ENCODE measurements around the gene PCDHGB1. TPM values are rescaled to one million over a fixed set of nuclear protein-coding genes. Genes with fewer than 3 reads are reported as not detected.

PCDHGB1 gene
- total and polyA plus RNA-seq, 2 experiments from 2014 or later: 0.53 to 0.57 TPM

- Histone ChIP-seq H3K4me1 (ENCODE audit: insufficient read depth) (no peaks in the 10 kb centered on the region), H3K36me3 (replicated peaks; ENCODE audit: insufficient read depth, low read depth) (no peaks in the 10 kb centered on the region), H3K4me2 (no peak overlapping the region), H3K9me3 (ENCODE audit: low read depth) (peaks cover 37% of the 10 kb centered on the region), H3K4me3 (no peak overlapping the region), H3K79me2 (no peaks in the 10 kb centered on the region), H3K27ac (no peak overlapping the region), H2AFZ (no peak overlapping the region), H3K27me3 (no peaks in the 10 kb centered on the region), H4K20me1 (ENCODE audit: insufficient read depth, poor library complexity, severe bottlenecking) (no peaks in the 10 kb centered on the region), H3K9me2 (replicated peaks; ENCODE audit: insufficient read depth) (no peaks in the 10 kb centered on the region)
- WGBS (ENCODE audit: low lambda C conversion rate, missing lambda C conversion rate): 96% methylated on average over 60 of the region's 61 CpGs
- DNase-seq (ENCODE audit: low spot score): no peak
- TF ChIP-seq, protein P1, sequence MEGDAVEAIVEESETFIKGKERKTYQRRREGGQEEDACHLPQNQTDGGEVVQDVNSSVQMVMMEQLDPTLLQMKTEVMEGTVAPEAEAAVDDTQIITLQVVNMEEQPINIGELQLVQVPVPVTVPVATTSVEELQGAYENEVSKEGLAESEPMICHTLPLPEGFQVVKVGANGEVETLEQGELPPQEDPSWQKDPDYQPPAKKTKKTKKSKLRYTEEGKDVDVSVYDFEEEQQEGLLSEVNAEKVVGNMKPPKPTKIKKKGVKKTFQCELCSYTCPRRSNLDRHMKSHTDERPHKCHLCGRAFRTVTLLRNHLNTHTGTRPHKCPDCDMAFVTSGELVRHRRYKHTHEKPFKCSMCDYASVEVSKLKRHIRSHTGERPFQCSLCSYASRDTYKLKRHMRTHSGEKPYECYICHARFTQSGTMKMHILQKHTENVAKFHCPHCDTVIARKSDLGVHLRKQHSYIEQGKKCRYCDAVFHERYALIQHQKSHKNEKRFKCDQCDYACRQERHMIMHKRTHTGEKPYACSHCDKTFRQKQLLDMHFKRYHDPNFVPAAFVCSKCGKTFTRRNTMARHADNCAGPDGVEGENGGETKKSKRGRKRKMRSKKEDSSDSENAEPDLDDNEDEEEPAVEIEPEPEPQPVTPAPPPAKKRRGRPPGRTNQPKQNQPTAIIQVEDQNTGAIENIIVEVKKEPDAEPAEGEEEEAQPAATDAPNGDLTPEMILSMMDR (IDR thresholded peaks at IDR 0.05; ENCODE audit: poor library complexity): no peak
- no peak for TF ChIP-seq EZH2 (IDR thresholded peaks at IDR 0.05; ENCODE audit: borderline replicate concordance)
- TF ChIP-seq EZH2phosphoT487 (IDR thresholded peaks at IDR 0.05; ENCODE audit: low read depth, severe bottlenecking, unreplicated experiment): no peak
These were observed 49.8 kb downstream of the PCDHGB1 start for GRCh38 chr5:141399555-141400258.

Other genes with a start within 250 kb of the PCDHGB1 start
Only the 30 nearest of the 37 such genes appear.
- 1.2 and 2.3 TPM in 2 replicates for gene PCDHB9, start 162.9 kb upstream of the PCDHGB1 start, total RNA-seq
- gene PCDHB9, start 162.9 kb upstream of the PCDHGB1 start, polyA plus RNA-seq: 0.33 and 1.0 TPM in 2 replicates
- gene PCDHB10, start 157.7 kb upstream of the PCDHGB1 start, total RNA-seq: 2.4 and 3.1 TPM in 2 replicates
- 2.7 and 2.8 TPM in 2 replicates for gene PCDHB10, start 157.7 kb upstream of the PCDHGB1 start, polyA plus RNA-seq
- 0.92 and 2.1 TPM in 2 replicates for gene PCDHB11, start 150.5 kb upstream of the PCDHGB1 start, total RNA-seq
- gene PCDHB11, start 150.5 kb upstream of the PCDHGB1 start, polyA plus RNA-seq: 1.2 and 1.8 TPM in 2 replicates
- gene PCDHB12, start 141.4 kb upstream of the PCDHGB1 start, total RNA-seq: 1.1 and 1.4 TPM in 2 replicates
- gene PCDHB12, start 141.4 kb upstream of the PCDHGB1 start, polyA plus RNA-seq: 0.86 and 0.97 TPM in 2 replicates
- 1.9 and 2.0 TPM in 2 replicates for gene PCDHB13, start 136.2 kb upstream of the PCDHGB1 start, total RNA-seq
- gene PCDHB13, start 136.2 kb upstream of the PCDHGB1 start, polyA plus RNA-seq: 0.50 and 1.1 TPM in 2 replicates
- gene PCDHB14, start 126.8 kb upstream of the PCDHGB1 start, total RNA-seq: 3.9 and 4.3 TPM in 2 replicates
- gene PCDHB14, start 126.8 kb upstream of the PCDHGB1 start, polyA plus RNA-seq: 2.2 and 3.0 TPM in 2 replicates
- gene PCDHB15, start 104.7 kb upstream of the PCDHGB1 start, total RNA-seq: 1.8 and 3.3 TPM in 2 replicates
- gene PCDHB15, start 104.7 kb upstream of the PCDHGB1 start, polyA plus RNA-seq: 2.0 and 2.6 TPM in 2 replicates
- gene SLC25A2, start 46.0 kb upstream of the PCDHGB1 start, total RNA-seq: 0.50 and 1.7 TPM in 2 replicates
- gene SLC25A2, start 46.0 kb upstream of the PCDHGB1 start, polyA plus RNA-seq: not detected in 2 replicates
- 85.2 and 96.9 TPM in 2 replicates for gene TAF7, start 29.3 kb upstream of the PCDHGB1 start, total RNA-seq
- gene TAF7, start 29.3 kb upstream of the PCDHGB1 start, polyA plus RNA-seq: 103 and 107 TPM in 2 replicates
- gene PCDHGA1, start 19.6 kb upstream of the PCDHGB1 start, total RNA-seq: 0.24 and 0.33 TPM in 2 replicates
- gene PCDHGA1, start 19.6 kb upstream of the PCDHGB1 start, polyA plus RNA-seq: not detected in 2 replicates
- 0.08 TPM in 1 of 2 replicates, not detected in the other for gene PCDHGA2, start 11.3 kb upstream of the PCDHGB1 start, total RNA-seq
- gene PCDHGA2, start 11.3 kb upstream of the PCDHGB1 start, polyA plus RNA-seq: 0.10 TPM in 1 of 2 replicates, not detected in the other
- gene PCDHGA3, start 6.3 kb upstream of the PCDHGB1 start, total RNA-seq: not detected in 2 replicates
- gene PCDHGA3, start 6.3 kb upstream of the PCDHGB1 start, polyA plus RNA-seq: 0.45 TPM in 1 of 2 replicates, not detected in the other
- 0.17 and 0.28 TPM in 2 replicates for gene PCDHGA4, start 4.9 kb downstream of the PCDHGB1 start, total RNA-seq
- 0.24 TPM in 1 of 2 replicates, not detected in the other for gene PCDHGA4, start 4.9 kb downstream of the PCDHGB1 start, polyA plus RNA-seq
- gene PCDHGB2, start 9.9 kb downstream of the PCDHGB1 start, total RNA-seq: 0.20 and 0.33 TPM in 2 replicates
- gene PCDHGB2, start 9.9 kb downstream of the PCDHGB1 start, polyA plus RNA-seq: not detected in 2 replicates
- gene PCDHGA5, start 14.1 kb downstream of the PCDHGB1 start, total RNA-seq: 0.03 and 0.20 TPM in 2 replicates
- gene PCDHGA5, start 14.1 kb downstream of the PCDHGB1 start, polyA plus RNA-seq: not detected in 2 replicates
- gene PCDHGB3, start 20.1 kb downstream of the PCDHGB1 start, total RNA-seq: not detected in 2 replicates
- not detected in 2 replicates for gene PCDHGB3, start 20.1 kb downstream of the PCDHGB1 start, polyA plus RNA-seq
- gene PCDHGA6, start 23.8 kb downstream of the PCDHGB1 start, total RNA-seq: 0.12 TPM in 1 of 2 replicates, not detected in the other
- 0.11 TPM in 1 of 2 replicates, not detected in the other for gene PCDHGA6, start 23.8 kb downstream of the PCDHGB1 start, polyA plus RNA-seq
- 0.04 and 0.10 TPM in 2 replicates for gene PCDHGA7, start 32.6 kb downstream of the PCDHGB1 start, total RNA-seq
- gene PCDHGA7, start 32.6 kb downstream of the PCDHGB1 start, polyA plus RNA-seq: not detected in 2 replicates
- 20.0 and 20.9 TPM in 2 replicates for gene PCDHGB4, start 37.6 kb downstream of the PCDHGB1 start, total RNA-seq
- gene PCDHGB4, start 37.6 kb downstream of the PCDHGB1 start, polyA plus RNA-seq: 14.2 and 17.9 TPM in 2 replicates
- 1.00 and 1.5 TPM in 2 replicates for gene PCDHGA8, start 42.5 kb downstream of the PCDHGB1 start, total RNA-seq
- gene PCDHGA8, start 42.5 kb downstream of the PCDHGB1 start, polyA plus RNA-seq: 0.28 and 0.53 TPM in 2 replicates
- gene PCDHGB5, start 47.8 kb downstream of the PCDHGB1 start, total RNA-seq: 0.17 and 2.0 TPM in 2 replicates
- gene PCDHGB5, start 47.8 kb downstream of the PCDHGB1 start, polyA plus RNA-seq: 0.09 and 0.30 TPM in 2 replicates
- gene PCDHGA9, start 52.7 kb downstream of the PCDHGB1 start, total RNA-seq: 1.1 and 1.2 TPM in 2 replicates
- not detected in 2 replicates for gene PCDHGA9, start 52.7 kb downstream of the PCDHGB1 start, polyA plus RNA-seq
- gene PCDHGB6, start 57.9 kb downstream of the PCDHGB1 start, total RNA-seq: 11.6 and 13.6 TPM in 2 replicates
- 13.1 and 15.7 TPM in 2 replicates for gene PCDHGB6, start 57.9 kb downstream of the PCDHGB1 start, polyA plus RNA-seq
- gene PCDHGA10, start 62.9 kb downstream of the PCDHGB1 start, total RNA-seq: 4.5 and 6.7 TPM in 2 replicates
- 3.0 and 3.9 TPM in 2 replicates for gene PCDHGA10, start 62.9 kb downstream of the PCDHGB1 start, polyA plus RNA-seq
- 6.9 and 8.8 TPM in 2 replicates for gene PCDHGB7, start 67.6 kb downstream of the PCDHGB1 start, total RNA-seq
- gene PCDHGB7, start 67.6 kb downstream of the PCDHGB1 start, polyA plus RNA-seq: 6.7 and 8.4 TPM in 2 replicates
- gene PCDHGA11, start 71.0 kb downstream of the PCDHGB1 start, total RNA-seq: 1.8 and 2.7 TPM in 2 replicates
- gene PCDHGA11, start 71.0 kb downstream of the PCDHGB1 start, polyA plus RNA-seq: 1.8 TPM in 2 replicates
- gene PCDHGA12, start 80.4 kb downstream of the PCDHGB1 start, total RNA-seq: 0.70 and 0.96 TPM in 2 replicates
- gene PCDHGA12, start 80.4 kb downstream of the PCDHGB1 start, polyA plus RNA-seq: 0.66 and 1.1 TPM in 2 replicates
- gene PCDHGC3, start 125.9 kb downstream of the PCDHGB1 start, total RNA-seq: 16.9 and 18.9 TPM in 2 replicates
- 35.8 and 40.8 TPM in 2 replicates for gene PCDHGC3, start 125.9 kb downstream of the PCDHGB1 start, polyA plus RNA-seq
- gene PCDHGC4, start 134.9 kb downstream of the PCDHGB1 start, total RNA-seq: 0.44 and 1.5 TPM in 2 replicates
- gene PCDHGC4, start 134.9 kb downstream of the PCDHGB1 start, polyA plus RNA-seq: 0.15 and 0.35 TPM in 2 replicates
- 0.92 and 1.1 TPM in 2 replicates for gene PCDHGC5, start 139.0 kb downstream of the PCDHGB1 start, total RNA-seq
- gene PCDHGC5, start 139.0 kb downstream of the PCDHGB1 start, polyA plus RNA-seq: 0.16 TPM in 1 of 2 replicates, not detected in the other

Measured in hepatocyte (in vitro differentiated cells).